A549 (cell line): ENCODE results near the gene SYT12. TPM values are rescaled to one million over a fixed set of nuclear protein-coding genes. Genes with fewer than 3 reads are reported as not detected.

Experiments used
- ATAC-seq, 2 experiments: fragments of 200-7000 bp in 1 of 2; fragments of >200 bp in 1 of 2; cut with Nextera tagmentation in 1 of 2; cut with Tn5 transposase in 1 of 2; 3 replicates each; pipeline versions ENCODE4 v1.8.0 to v1.9.1; 2018 to 2020; ENCODE audit warnings: mild to moderate bottlenecking in 1 of 2, moderate library complexity in 1 of 2
- CTCF ChIA-PET: fragments of 300-600 bp; sonication (Branson Sonifier 250); formaldehyde crosslinking; extraction: SDS; loops from one replicate; lab custom pipeline; 2021; ENCODE audit warnings: antibody characterized with exemption, inconsistent platforms; lab: Yijun Ruan, JAX
- POLR2A ChIA-PET: fragments of 350-600 bp; formaldehyde crosslinking; extraction: SDS; loops from one replicate; lab custom pipeline; 2021; ENCODE audit warnings: antibody characterized with exemption, inconsistent platforms; lab: Yijun Ruan, JAX
- DNase-seq, 2 experiments: peaks; one replicate each; pipeline versions ENCODE4 v3.0.0 to v3.0.0-alpha.2; 2011 to 2016; ENCODE audit warnings: low read depth in 1 of 2, low spot score in 1 of 2
- FAIRE-seq: peaks from 2 replicates; lab custom pipeline; 2011; peaks lifted over from hg19 to GRCh38; lab: Jason Lieb, UNC
- H3K27ac ChIP-seq, 2 experiments: fragments of >200 bp; sonication (Bioruptor Twin); formaldehyde crosslinking; 3 replicates each; pipeline ENCODE4 v1.5.1; 2016 to 2017
- H3K4me1 ChIP-seq: fragments of >200 bp; sonication (Bioruptor Twin); formaldehyde crosslinking; 3 replicates; pipeline ENCODE4 v1.6.1; 2016
- H3K4me2 ChIP-seq: fragments of >200 bp; sonication (Bioruptor Twin); formaldehyde crosslinking; 3 replicates; pipeline ENCODE4 v1.6.1; 2016
- H3K4me3 ChIP-seq: fragments of >200 bp; sonication (Bioruptor Twin); formaldehyde crosslinking; 3 replicates; pipeline ENCODE4 v1.5.1; 2016
- H3K9me3 ChIP-seq: fragments of >200 bp; sonication (Bioruptor Twin); formaldehyde crosslinking; 3 replicates; pipeline ENCODE4 v1.6.1; 2016
- CEBPB ChIP-seq, 2 experiments: fragments of >200 bp in 1 of 2; sonication (Bioruptor Twin) in 1 of 2; formaldehyde crosslinking in 1 of 2; IDR thresholded peaks; 2 replicates each; pipeline ENCODE4 v1.6.1; 2012 to 2016
- CHD2 ChIP-seq: fragments of 150-350 bp; IDR thresholded peaks from 2 replicates; pipeline ENCODE4 v1.6.1; 2014; ENCODE audit warnings: low read length; ENCODE audit not compliant: partially characterized antibody
- EHMT2 ChIP-seq: fragments of 200-600 bp; sonication (generic); IDR thresholded peaks from 2 replicates; pipeline ENCODE4 v1.6.1; 2016; ENCODE audit warnings: antibody characterized with exemption, low read depth, mild to moderate bottlenecking, moderate library complexity
- EP300 ChIP-seq, 2 experiments: fragments of >200 bp; sonication (Bioruptor Twin); formaldehyde crosslinking; IDR thresholded peaks; 2 replicates in 1 of 2; 3 replicates in 1 of 2; pipeline ENCODE4 v1.6.1; 2016 to 2017
- FOSB ChIP-seq: fragments of 250-450 bp; sonication (Bioruptor Pico); IDR thresholded peaks from 2 replicates; pipeline ENCODE4 v1.5.0; 2020; ENCODE audit warnings: mild to moderate bottlenecking, moderate library complexity
- GATA3 ChIP-seq: IDR thresholded peaks from 2 replicates; pipeline ENCODE4 v1.6.1; 2012; ENCODE audit warnings: borderline replicate concordance
- HEYL ChIP-seq: fragments of 250-450 bp; sonication (Bioruptor Pico); IDR thresholded peaks from 2 replicates; pipeline ENCODE4 v1.8.0; 2021; ENCODE audit warnings: mild to moderate bottlenecking, moderate library complexity
- HOXA7 ChIP-seq: fragments of 250-450 bp; sonication (Bioruptor Pico); IDR thresholded peaks from 2 replicates; pipeline ENCODE4 v1.5.0; 2020; ENCODE audit warnings: mild to moderate bottlenecking, moderate library complexity
- HOXB13 ChIP-seq: fragments of 250-450 bp; sonication (Bioruptor Pico); IDR thresholded peaks from 2 replicates; pipeline ENCODE4 v1.5.0; 2020; ENCODE audit warnings: low read depth, mild to moderate bottlenecking, moderate library complexity
- JUNB ChIP-seq: fragments of >200 bp; sonication (Bioruptor Twin); formaldehyde crosslinking; IDR thresholded peaks from 2 replicates; pipeline ENCODE4 v1.6.1; 2016
- KDM5A ChIP-seq: fragments of 200-600 bp; sonication (generic); IDR thresholded peaks from 2 replicates; pipeline ENCODE4 v1.6.1; 2016; ENCODE audit warnings: antibody characterized with exemption, mild to moderate bottlenecking
- MYC ChIP-seq: IDR thresholded peaks from 2 replicates; pipeline ENCODE4 v1.6.1; 2012; ENCODE audit warnings: mild to moderate bottlenecking, inconsistent platforms, low read length, improper control_type of control experiment, borderline replicate concordance
- NFE2L2 ChIP-seq: fragments of 150-350 bp; conservative IDR thresholded peaks from 2 replicates; pipeline ENCODE4 v1.6.1; 2014; ENCODE audit warnings: low read length
- NPAS2 ChIP-seq: fragments of 250-450 bp; sonication (Bioruptor Pico); IDR thresholded peaks from 2 replicates; pipeline ENCODE4 v1.8.0; 2022; ENCODE audit warnings: mild to moderate bottlenecking, moderate library complexity, borderline replicate concordance
- PHF8 ChIP-seq: fragments of 200-600 bp; sonication (generic); IDR thresholded peaks from 2 replicates; pipeline ENCODE4 v1.6.1; 2016; ENCODE audit warnings: low read depth, mild to moderate bottlenecking, antibody characterized with exemption, moderate library complexity, borderline replicate concordance
- POLR2A ChIP-seq: IDR thresholded peaks from 2 replicates; pipeline ENCODE4 v1.6.1; 2012; ENCODE audit warnings: mild to moderate bottlenecking, low read length
- POLR2AphosphoS2 ChIP-seq: conservative IDR thresholded peaks from 2 replicates; pipeline ENCODE4 v1.6.1; 2012; ENCODE audit warnings: low read length, improper control_type of control experiment, inconsistent platforms
- RFX5 ChIP-seq: fragments of 450-650 bp; IDR thresholded peaks from 2 replicates; pipeline ENCODE4 v1.7.1; 2014; ENCODE audit warnings: antibody characterized with exemption, mild to moderate bottlenecking, moderate library complexity
- ZC3H11A ChIP-seq: fragments of 450-650 bp; IDR thresholded peaks from 2 replicates; pipeline ENCODE4 v1.6.1; 2014; ENCODE audit warnings: antibody characterized with exemption, mild to moderate bottlenecking
- ZFP36 ChIP-seq: fragments of 450-650 bp; IDR thresholded peaks from 2 replicates; pipeline ENCODE4 v1.6.1; 2014; ENCODE audit warnings: borderline replicate concordance; ENCODE audit not compliant: partially characterized antibody
- ZSCAN20 ChIP-seq: fragments of 250-450 bp; sonication (Bioruptor Pico); IDR thresholded peaks from 2 replicates; pipeline ENCODE4 v1.8.0; 2022; ENCODE audit warnings: mild to moderate bottlenecking, moderate library complexity
- WGBS: methylation state at CpG from one replicate; pipeline ENCODE4 v1.1.6; 2017; ENCODE audit errors: missing lambda C conversion rate; 5-methylcytosine and 5-hydroxymethylcytosine counted together
- polyA plus RNA-seq, 4 experiments: library from polyadenylated mRNA; depleted of rRNA in 3 of 4; stranded (reverse); fragments of >200 nt; fragmentation: RNase III in 1 of 4; extraction: RNeasy Plus Mini Kit Qiagen cat#74134 plus additional on column Dnase treatment in 1 of 4; gene quantifications; 2 replicates in 3 of 4; 3 replicates in 1 of 4; pipeline ENCODE4 v1.2.3, GENCODE V29; 2011 to 2017
- TF ChIP-seq, protein P1 (sequence below): IDR thresholded peaks from 2 replicates; pipeline ENCODE4 v1.6.1; 2012; ENCODE audit warnings: low read depth, borderline replicate concordance
- TF ChIP-seq, protein P2 (sequence below): fragments of 250-450 bp; sonication (Bioruptor Pico); IDR thresholded peaks from 2 replicates; pipeline ENCODE4 v1.5.0; 2021; ENCODE audit warnings: mild to moderate bottlenecking, moderate library complexity, borderline replicate concordance
- TF ChIP-seq, protein P3 (sequence below): IDR thresholded peaks from 2 replicates; pipeline ENCODE4 v1.6.1; 2012

Gene SYT12
- polyA plus RNA-seq, 2 of the 4 experiments (the other 2 are of a cell fraction): 1.4 to 9.6 TPM

DNA sequence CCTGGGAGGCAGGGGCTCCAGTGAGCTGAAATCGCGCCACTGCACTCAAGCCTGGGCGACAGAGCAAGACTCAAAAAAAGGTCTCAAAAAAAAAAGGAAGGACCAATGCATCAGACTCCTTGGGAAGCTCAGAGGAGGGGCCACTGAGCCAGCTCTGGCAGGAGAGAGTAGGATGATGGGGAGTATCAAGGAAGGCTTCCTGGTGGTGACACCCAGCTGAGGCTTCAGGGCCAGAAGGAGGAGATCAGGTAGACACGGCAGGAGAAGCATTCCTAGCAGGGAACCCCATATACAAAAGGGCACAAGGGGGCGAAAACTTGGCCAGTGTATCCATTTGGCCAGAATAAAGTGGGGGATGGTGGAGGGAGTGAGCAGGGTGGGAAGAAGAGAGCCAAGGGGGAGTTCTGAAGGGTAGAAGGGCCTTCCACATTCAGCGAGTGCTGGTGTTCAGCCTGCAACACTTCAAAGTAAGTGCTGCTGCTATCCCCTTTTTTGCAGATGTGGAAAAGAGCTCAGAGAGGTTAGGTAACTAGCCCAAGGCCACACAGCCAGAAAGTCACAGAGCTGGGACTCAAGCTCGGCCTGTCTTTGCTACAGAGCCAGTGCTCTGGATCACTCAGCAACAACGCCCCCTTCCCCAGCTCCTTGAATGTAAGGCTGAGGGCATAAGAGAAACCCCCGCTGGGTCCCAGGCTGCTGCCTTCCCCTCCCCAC is 28.4 kb downstream of the SYT12 start:
- ChIA-PET CTCF (interaction anchor here (1.2 to 6.7 kb wide), 6 partner anchors 26 to 266 kb away, joined by 3 to 67 read pairs (median 7); partner anchors contain the start of gene SYT12), POLR2A (no interaction called here)
- no peak for DNase-seq
- Histone ChIP-seq H3K4me2 (no peak overlapping the region), H3K9me3 (no peaks in the 10 kb centered on the region), H3K4me1 (peaks cover 34% of the 10 kb centered on the region), H3K4me3 (no peak overlapping the region), H3K27ac (peak overlapping the region in 1 of 2 experiments; percentile 2; a peak in 1 of 6 replicates)
- no peak for FAIRE-seq
- TF ChIP-seq ZFP36: peak; percentile 47
- TF ChIP-seq ZSCAN20 (CRISPR knock-in tag): no peak
- TF ChIP-seq, protein P1, sequence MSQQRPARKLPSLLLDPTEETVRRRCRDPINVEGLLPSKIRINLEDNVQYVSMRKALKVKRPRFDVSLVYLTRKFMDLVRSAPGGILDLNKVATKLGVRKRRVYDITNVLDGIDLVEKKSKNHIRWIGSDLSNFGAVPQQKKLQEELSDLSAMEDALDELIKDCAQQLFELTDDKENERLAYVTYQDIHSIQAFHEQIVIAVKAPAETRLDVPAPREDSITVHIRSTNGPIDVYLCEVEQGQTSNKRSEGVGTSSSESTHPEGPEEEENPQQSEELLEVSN: no peak
- 78% methylated on average over 9 of the region's 9 CpGs for WGBS
- ATAC-seq: no peak

DNA sequence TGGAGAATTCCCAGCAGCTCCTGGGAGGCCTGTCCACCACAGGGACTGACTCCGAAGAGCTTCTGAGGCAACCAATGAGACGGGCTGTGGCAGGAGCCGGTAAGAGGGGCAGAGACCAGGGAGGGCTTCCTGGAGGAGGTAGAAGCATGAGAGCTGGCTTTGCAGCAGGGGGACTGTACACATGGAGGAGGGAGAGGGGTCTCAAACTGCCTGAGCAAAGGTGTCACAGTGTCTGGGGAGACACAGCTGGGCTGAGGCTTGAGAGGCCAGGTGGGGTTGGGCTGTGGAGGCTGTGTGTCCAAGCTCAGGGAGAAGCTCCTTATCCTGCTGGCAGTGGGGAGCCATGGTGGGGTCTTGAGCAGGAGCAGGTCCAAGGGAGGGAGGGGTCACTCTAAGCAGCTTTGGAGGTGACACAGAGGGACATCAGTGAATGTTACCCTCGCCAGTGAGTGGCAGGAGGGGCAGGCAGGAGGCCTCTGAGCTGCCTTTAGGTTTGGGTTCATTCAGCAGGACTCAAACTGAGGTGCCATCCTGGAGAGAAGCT is 29.1 kb downstream of the SYT12 start:
- Histone ChIP-seq H3K4me2 (no peak overlapping the region), H3K9me3 (no peaks in the 10 kb centered on the region), H3K4me3 (no peak overlapping the region), H3K4me1 (peaks cover 35% of the 10 kb centered on the region), H3K27ac (peak overlapping the region in 1 of 2 experiments; percentile 91; a peak in 3 of 6 replicates)
- POLR2A ChIA-PET: interaction anchor here (1.0 kb wide), 1 partner anchor 209 kb away, joined by 3 read pairs; the partner anchor contains the start of gene RCE1
- WGBS: 84% methylated on average over 4 of the region's 4 CpGs
- ATAC-seq: no peak
- CTCF ChIA-PET: interaction anchor here (1.2 to 6.7 kb wide), 9 partner anchors 14 to 266 kb away, joined by 3 to 67 read pairs (median 9); partner anchors contain the start of gene SYT12
- no peak for FAIRE-seq
- TF ChIP-seq ZFP36 (peak; percentile 64), HOXB13 (CRISPR knock-in tag) (no peak), GATA3 (no peak)
- TF ChIP-seq, protein P2, sequence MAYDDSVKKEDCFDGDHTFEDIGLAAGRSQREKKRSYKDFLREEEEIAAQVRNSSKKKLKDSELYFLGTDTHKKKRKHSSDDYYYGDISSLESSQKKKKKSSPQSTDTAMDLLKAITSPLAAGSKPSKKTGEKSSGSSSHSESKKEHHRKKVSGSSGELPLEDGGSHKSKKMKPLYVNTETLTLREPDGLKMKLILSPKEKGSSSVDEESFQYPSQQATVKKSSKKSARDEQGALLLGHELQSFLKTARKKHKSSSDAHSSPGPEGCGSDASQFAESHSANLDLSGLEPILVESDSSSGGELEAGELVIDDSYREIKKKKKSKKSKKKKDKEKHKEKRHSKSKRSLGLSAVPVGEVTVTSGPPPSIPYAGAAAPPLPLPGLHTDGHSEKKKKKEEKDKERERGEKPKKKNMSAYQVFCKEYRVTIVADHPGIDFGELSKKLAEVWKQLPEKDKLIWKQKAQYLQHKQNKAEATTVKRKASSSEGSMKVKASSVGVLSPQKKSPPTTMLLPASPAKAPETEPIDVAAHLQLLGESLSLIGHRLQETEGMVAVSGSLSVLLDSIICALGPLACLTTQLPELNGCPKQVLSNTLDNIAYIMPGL: no peak
- DNase-seq: no peak

DNA sequence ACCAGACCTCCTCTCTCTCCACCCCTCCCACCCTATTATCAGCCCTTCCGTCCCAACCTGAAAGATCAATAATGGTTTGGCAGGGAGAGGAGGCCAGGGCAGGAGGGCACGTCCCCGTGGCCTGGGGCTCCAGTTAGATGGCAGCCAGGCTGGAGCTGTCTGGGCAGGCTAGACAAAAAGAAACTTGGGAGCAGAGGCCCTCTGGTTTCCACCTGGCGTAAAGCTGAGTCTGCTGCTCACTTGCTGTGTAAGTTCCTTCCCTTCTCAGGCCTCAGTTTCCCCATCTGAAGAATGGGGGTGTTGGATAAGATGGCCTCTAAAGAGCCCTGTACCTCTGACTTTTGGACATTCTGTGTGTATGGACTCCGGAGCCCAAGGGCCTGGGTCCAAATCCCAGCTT is 30.0 kb downstream of the SYT12 start:
- WGBS: 100% methylated on average over 4 of the region's 5 CpGs
- ChIA-PET POLR2A (interaction anchor here (1.0 kb wide), 1 partner anchor 210 kb away, joined by 3 read pairs; the partner anchor contains the start of gene RCE1), CTCF (interaction anchor here (0.7 to 6.7 kb wide), 23 partner anchors 9 to 355 kb away, joined by 3 to 67 read pairs (median 5); partner anchors contain the start of genes C11orf86, KDM2A and SYT12)
- FAIRE-seq (no peak), DNase-seq (no peak), ATAC-seq (no peak)
- Histone ChIP-seq H3K4me1 (peaks cover 41% of the 10 kb centered on the region), H3K4me2 (no peak overlapping the region), H3K9me3 (no peaks in the 10 kb centered on the region), H3K27ac (peak overlapping the region; percentile 75 to 91; a peak in 5 of 6 replicates), H3K4me3 (no peak overlapping the region)
- no peak for TF ChIP-seq HOXA7 (CRISPR knock-in tag)
- no peak for TF ChIP-seq MYC
- TF ChIP-seq EHMT2: no peak
- no peak for TF ChIP-seq HEYL (CRISPR knock-in tag)
- TF ChIP-seq PHF8: no peak
- TF ChIP-seq EP300 (IDR thresholded peaks at IDR 0.05): no peak
- TF ChIP-seq JUNB: no peak
- TF ChIP-seq CEBPB (IDR thresholded peaks at IDR 0.05): no peak
- no peak for TF ChIP-seq KDM5A
- TF ChIP-seq CHD2: no peak
- TF ChIP-seq NPAS2 (CRISPR knock-in tag): no peak
- TF ChIP-seq RFX5: no peak
- TF ChIP-seq FOSB (CRISPR knock-in tag): no peak
- TF ChIP-seq, protein P3, sequence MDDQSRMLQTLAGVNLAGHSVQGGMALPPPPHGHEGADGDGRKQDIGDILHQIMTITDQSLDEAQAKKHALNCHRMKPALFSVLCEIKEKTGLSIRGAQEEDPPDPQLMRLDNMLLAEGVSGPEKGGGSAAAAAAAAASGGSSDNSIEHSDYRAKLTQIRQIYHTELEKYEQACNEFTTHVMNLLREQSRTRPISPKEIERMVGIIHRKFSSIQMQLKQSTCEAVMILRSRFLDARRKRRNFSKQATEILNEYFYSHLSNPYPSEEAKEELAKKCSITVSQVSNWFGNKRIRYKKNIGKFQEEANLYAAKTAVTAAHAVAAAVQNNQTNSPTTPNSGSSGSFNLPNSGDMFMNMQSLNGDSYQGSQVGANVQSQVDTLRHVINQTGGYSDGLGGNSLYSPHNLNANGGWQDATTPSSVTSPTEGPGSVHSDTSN: no peak
- TF ChIP-seq ZC3H11A: no peak
- TF ChIP-seq NFE2L2: no peak
- no peak for TF ChIP-seq POLR2A
- TF ChIP-seq HOXB13 (CRISPR knock-in tag): no peak
- no peak for TF ChIP-seq POLR2AphosphoS2
